Loucy (cell line): Measurements from ENCODE around the gene ARID3B.
"Not testable (repeated sequence)": the region's sequence is repeated elsewhere in the genome, so short reads cannot be mapped to it uniquely, and the experiment has no call there.

Source experiments
- H2AFZ ChIP-seq: fragments of 200-600 bp; sonication (generic); 2 replicates; pipeline ENCODE4 v1.6.0; 2016; ENCODE audit warnings: antibody characterized with exemption, mild to moderate bottlenecking, low read length, moderate library complexity
- H3F3A ChIP-seq: fragments of 200-600 bp; 2 replicates; pipeline ENCODE4 v1.6.0; 2016; ENCODE audit warnings: antibody characterized with exemption, low read depth, mild to moderate bottlenecking
- H3K27me3 ChIP-seq: fragments of 200-600 bp; sonication (generic); 2 replicates; pipeline ENCODE4 v1.6.1; 2014; ENCODE audit warnings: low read length, mild to moderate bottlenecking; ENCODE audit not compliant: insufficient read depth, poor library complexity, severe bottlenecking
- H3K36me3 ChIP-seq: fragments of 200-600 bp; sonication (generic); 2 replicates; pipeline ENCODE4 v1.6.1; 2016; ENCODE audit warnings: low read length; ENCODE audit not compliant: insufficient read depth
- H3K4me1 ChIP-seq: fragments of 200-600 bp; sonication (generic); 2 replicates; pipeline ENCODE4 v1.5.1; 2014; ENCODE audit warnings: low read length, mild to moderate bottlenecking; ENCODE audit not compliant: insufficient read depth, poor library complexity, severe bottlenecking
- H3K4me2 ChIP-seq: fragments of 200-600 bp; sonication (generic); 2 replicates; pipeline ENCODE4 v1.6.0; 2014; ENCODE audit warnings: antibody characterized with exemption, low read length, low read depth, mild to moderate bottlenecking; ENCODE audit not compliant: poor library complexity, severe bottlenecking
- H3K4me3 ChIP-seq: fragments of 200-600 bp; sonication (generic); 2 replicates; pipeline ENCODE4 v1.5.1; 2014; ENCODE audit warnings: low read length, mild to moderate bottlenecking, mixed read lengths; ENCODE audit not compliant: poor library complexity, severe bottlenecking
- H3K79me2 ChIP-seq: fragments of 200-600 bp; sonication (generic); 2 replicates; pipeline ENCODE4 v1.6.1; 2014; ENCODE audit warnings: low read length; ENCODE audit not compliant: insufficient read depth
- H3K9ac ChIP-seq: fragments of 200-600 bp; sonication (generic); 2 replicates; pipeline ENCODE4 v1.6.0; 2014; ENCODE audit warnings: mild to moderate bottlenecking, low read depth, low read length, moderate library complexity; ENCODE audit not compliant: poor library complexity, severe bottlenecking
- H3K9me2 ChIP-seq: fragments of 200-600 bp; sonication (generic); replicated peaks from 2 replicates; pipeline ENCODE4 v1.6.1; 2016; ENCODE audit warnings: low read depth, low read length, mixed read lengths
- H3K9me3 ChIP-seq: fragments of 200-600 bp; sonication (generic); 2 replicates; pipeline ENCODE4 v1.6.1; 2014; ENCODE audit warnings: mild to moderate bottlenecking, antibody characterized with exemption, low read length, low read depth; ENCODE audit not compliant: insufficient read depth
- H4K20me1 ChIP-seq: fragments of 200-600 bp; sonication (generic); 2 replicates; pipeline ENCODE4 v1.6.0; 2014; ENCODE audit warnings: antibody characterized with exemption, low read length, mild to moderate bottlenecking; ENCODE audit not compliant: insufficient read depth, poor library complexity, severe bottlenecking
- CTCF ChIP-seq: fragments of 200-600 bp; sonication (generic); conservative IDR thresholded peaks from 2 replicates; pipeline ENCODE4 v1.5.1; 2014; ENCODE audit warnings: mild to moderate bottlenecking, antibody characterized with exemption, low read length
- EZH2phosphoT487 ChIP-seq: fragments of 200-600 bp; IDR thresholded peaks from 2 replicates; pipeline ENCODE4 v1.6.1; 2018; ENCODE audit warnings: antibody characterized with exemption, mild to moderate bottlenecking, moderate library complexity, borderline replicate concordance

Gene ARID3B

DNA sequence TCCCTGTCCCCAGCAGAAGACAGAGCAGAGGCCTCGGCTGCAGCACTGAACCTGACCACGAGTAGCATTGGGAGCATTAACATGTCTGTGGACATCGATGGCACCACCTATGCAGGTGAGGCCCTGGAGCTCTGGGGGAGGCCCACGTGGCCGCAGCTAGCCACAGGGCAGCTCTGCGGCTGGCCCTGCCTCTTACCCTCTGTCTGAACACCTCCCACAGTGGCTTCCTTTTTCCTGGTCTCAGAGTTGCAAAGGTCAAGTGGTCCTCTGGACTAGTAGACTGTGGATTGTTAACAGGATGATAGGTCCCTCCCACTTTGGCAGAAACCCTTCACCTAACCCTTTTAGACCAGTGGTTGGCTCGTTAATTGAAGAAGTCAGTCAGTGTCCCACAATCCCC is 52.1 kb downstream of the ARID3B start:
- Histone ChIP-seq H3K4me1 (peaks cover 4% of the 10 kb centered on the region), H3K4me2 (no peak overlapping the region), H3K9me3 (no peaks in the 10 kb centered on the region), H2AFZ (no peak overlapping the region), H3K27me3 (no peaks in the 10 kb centered on the region), H3F3A (no peaks in the 10 kb centered on the region), H3K9me2 (no peaks in the 10 kb centered on the region), H3K36me3 (peaks cover 36% of the 10 kb centered on the region; the same call in 1 of the 2 replicates), H3K9ac (no peak overlapping the region), H3K79me2 (no peaks in the 10 kb centered on the region), H3K4me3 (no peak overlapping the region), H4K20me1 (no peaks in the 10 kb centered on the region)
- TF ChIP-seq EZH2phosphoT487 (no peak), CTCF (no peak)

- H3K4me3 ChIP-seq: no peak overlapping the region
- no peak overlapping the region for H3K4me2 ChIP-seq
- H4K20me1 ChIP-seq: no peaks in the 10 kb centered on the region
- H3K9me2 ChIP-seq: no peaks in the 10 kb centered on the region
- H3K27me3 ChIP-seq: no peaks in the 10 kb centered on the region
- H3K9me3 ChIP-seq: no peaks in the 10 kb centered on the region
- H3K4me1 ChIP-seq: peaks cover 14% of the 10 kb centered on the region
- peaks cover 36% of the 10 kb centered on the region; the same call in 1 of the 2 replicates for H3K36me3 ChIP-seq
- peaks cover 10% of the 10 kb centered on the region for H3K79me2 ChIP-seq
- H2AFZ ChIP-seq: no peak overlapping the region
- TF ChIP-seq CTCF (no peak), EZH2phosphoT487 (no peak)
- H3K9ac ChIP-seq: no peak overlapping the region
- no peaks in the 10 kb centered on the region for H3F3A ChIP-seq
These were observed 53.4 kb downstream of the ARID3B start for GRCh38 chr15:74594455-74594854.

DNA sequence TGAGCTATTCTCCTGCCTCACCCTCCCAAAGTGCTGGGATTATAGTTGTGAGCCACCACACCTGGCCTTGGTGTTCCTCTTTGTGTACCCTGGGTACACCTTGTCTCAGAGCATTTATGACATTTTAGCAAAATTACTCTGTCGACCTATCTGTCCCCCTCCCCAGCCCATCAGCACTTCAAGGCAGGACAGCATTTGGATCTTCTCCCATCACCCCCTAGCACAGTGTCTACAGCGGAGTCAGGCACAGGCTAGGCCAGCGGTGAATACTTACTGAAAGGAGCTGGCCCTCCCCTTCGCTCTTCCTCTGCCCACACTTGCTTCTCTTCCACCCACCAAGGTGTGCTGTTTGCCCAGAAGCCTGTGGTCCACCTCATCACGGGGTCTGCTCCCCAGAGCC is 54.3 kb downstream of the ARID3B start:
- no peaks in the 10 kb centered on the region for H4K20me1 ChIP-seq
- H3K9ac ChIP-seq: no peak overlapping the region
- H3K4me1 ChIP-seq: peaks cover 19% of the 10 kb centered on the region
- H3K9me2 ChIP-seq: no peaks in the 10 kb centered on the region
- H3K79me2 ChIP-seq: peaks cover 16% of the 10 kb centered on the region
- no peaks in the 10 kb centered on the region for H3F3A ChIP-seq
- H3K36me3 ChIP-seq: peaks cover 32% of the 10 kb centered on the region; the same call in 1 of the 2 replicates
- TF ChIP-seq EZH2phosphoT487 (no peak), CTCF (no peak)
- H3K4me3 ChIP-seq: no peak overlapping the region
- no peaks in the 10 kb centered on the region for H3K27me3 ChIP-seq
- H2AFZ ChIP-seq: no peak overlapping the region
- H3K4me2 ChIP-seq: no peak overlapping the region
- no peaks in the 10 kb centered on the region for H3K9me3 ChIP-seq

- peaks cover 16% of the 10 kb centered on the region for H3K79me2 ChIP-seq
- not testable (repeated sequence) for H4K20me1 ChIP-seq, H3K4me3 ChIP-seq, H3K9me2 ChIP-seq, H2AFZ ChIP-seq, H3K9ac ChIP-seq, H3K27me3 ChIP-seq, H3K9me3 ChIP-seq, H3F3A ChIP-seq, H3K4me2 ChIP-seq
- peaks cover 19% of the 10 kb centered on the region for H3K4me1 ChIP-seq
- H3K36me3 ChIP-seq: peaks cover 18% of the 10 kb centered on the region; the same call in 1 of the 2 replicates
These were observed 55.7 kb downstream of the ARID3B start for GRCh38 chr15:74596736-74597135.

DNA sequence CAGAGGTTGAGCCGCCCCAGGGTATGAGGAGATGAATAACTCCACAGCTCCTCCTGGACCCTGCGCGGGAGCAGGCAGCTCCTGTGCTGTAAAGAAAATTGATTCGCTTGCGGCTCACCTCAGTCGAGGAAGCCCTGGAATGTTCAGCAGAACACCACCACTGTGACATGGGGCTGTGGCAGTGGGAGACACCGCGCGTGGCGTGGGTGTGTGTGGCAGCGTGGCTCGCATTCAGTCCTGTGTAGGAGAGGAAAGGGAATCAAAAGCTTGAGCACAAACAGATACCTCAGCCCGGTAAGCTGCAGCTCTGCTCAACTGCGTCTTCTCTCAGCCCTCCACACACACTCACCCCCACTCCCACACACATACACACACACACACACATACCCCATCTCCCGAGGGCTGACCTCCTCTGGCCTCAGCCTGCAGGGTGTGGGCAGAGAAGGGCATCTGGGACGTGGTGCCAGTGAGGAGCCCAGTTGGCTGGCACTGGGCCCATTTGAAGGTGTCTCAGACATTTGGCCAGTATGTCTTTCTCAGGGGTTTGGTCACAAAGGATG is 56.2 kb downstream of the ARID3B start:
- peaks cover 19% of the 10 kb centered on the region for H3K4me1 ChIP-seq
- H3K36me3 ChIP-seq: peaks cover 13% of the 10 kb centered on the region; the same call in 1 of the 2 replicates
- not testable (repeated sequence) for H4K20me1 ChIP-seq, H2AFZ ChIP-seq, H3K9ac ChIP-seq, H3K9me2 ChIP-seq, H3F3A ChIP-seq, H3K9me3 ChIP-seq, H3K4me3 ChIP-seq, H3K4me2 ChIP-seq, H3K27me3 ChIP-seq
- H3K79me2 ChIP-seq: peaks cover 16% of the 10 kb centered on the region
